TTC549 (cell line): ENCODE measurements around the gene ALDH3A1.
"Not testable (repeated sequence)": the region's sequence is repeated elsewhere in the genome, so short reads cannot be mapped to it uniquely, and the experiment has no call there.

Experiments used
- FAIRE-seq: peaks from 2 replicates; lab custom pipeline; 2012; peaks lifted over from hg19 to GRCh38; lab: Jason Lieb, UNC

Gene ALDH3A1

DNA sequence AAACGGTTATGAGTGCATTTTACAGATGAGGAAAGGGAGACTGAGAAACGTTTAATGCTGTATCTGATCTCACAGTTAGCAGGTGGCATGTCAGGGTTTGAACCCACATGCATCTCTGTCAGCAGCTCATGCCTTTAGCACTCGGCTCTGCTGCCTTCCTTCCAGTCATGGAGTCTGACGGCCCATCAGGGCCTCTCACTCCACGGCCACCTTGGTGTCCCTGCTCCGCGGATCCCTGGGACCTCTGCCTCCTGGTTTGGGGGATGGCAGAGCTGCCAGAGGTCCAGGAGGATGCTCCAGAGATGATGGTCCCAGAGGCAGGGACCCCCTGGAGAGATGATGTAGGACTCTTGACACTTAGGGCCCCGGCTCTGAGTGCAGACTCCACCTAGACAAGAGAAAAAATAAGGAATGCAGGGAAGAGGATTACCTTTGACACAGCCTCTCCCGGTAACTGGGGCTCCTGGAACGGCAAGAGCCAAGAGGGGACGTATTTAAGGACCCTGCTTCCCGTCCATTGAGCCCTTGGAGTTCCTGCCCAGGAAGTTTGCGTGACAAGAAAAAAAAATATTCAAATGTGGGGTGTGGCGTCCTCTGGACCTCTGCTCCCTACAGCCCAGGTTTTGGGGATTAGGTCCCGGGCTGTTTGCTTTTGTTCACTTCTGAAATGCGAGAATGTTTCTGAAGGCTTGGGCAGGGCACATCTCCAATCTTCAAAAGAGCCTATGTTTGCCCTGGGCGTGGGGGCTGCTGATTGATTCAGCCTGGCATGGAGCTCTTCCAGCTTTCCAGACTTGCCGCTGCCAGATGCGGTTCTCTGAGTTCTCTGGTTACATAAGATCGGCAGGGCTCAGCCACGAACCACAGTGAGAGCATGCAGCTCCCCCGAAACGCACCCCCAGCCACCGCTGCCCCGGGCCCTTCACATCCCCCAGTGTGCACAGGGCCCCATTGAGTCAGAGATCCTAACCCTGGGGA is at the start of gene ALDH3A1:
Gene ALDH3A1, minus strand, starts transcription at position 470 of the 978 bp plus-strand sequence. CDS start 3,169 bp downstream, outside the sequence.
- no peak for FAIRE-seq

DNA sequence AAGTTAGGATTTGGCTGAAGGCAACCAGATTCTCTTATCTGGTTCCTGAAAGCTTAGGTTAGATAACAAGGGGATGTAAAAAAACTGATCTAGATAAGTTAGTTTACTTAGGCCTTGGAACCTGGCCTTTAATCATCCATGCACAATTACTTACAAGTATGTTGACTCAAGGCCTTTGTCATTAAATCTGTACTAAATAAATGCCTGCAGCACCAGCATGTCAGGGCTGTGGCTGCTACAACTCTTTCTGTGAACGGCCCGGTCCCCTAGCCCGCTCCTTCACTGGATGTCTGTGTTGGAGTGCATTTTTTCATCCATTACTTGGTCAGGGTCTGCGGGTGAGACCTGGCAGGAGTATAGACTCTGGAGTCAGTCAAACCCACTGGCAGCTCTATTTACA is 48.4 kb upstream of the ALDH3A1 start:
- no peak for FAIRE-seq

DNA sequence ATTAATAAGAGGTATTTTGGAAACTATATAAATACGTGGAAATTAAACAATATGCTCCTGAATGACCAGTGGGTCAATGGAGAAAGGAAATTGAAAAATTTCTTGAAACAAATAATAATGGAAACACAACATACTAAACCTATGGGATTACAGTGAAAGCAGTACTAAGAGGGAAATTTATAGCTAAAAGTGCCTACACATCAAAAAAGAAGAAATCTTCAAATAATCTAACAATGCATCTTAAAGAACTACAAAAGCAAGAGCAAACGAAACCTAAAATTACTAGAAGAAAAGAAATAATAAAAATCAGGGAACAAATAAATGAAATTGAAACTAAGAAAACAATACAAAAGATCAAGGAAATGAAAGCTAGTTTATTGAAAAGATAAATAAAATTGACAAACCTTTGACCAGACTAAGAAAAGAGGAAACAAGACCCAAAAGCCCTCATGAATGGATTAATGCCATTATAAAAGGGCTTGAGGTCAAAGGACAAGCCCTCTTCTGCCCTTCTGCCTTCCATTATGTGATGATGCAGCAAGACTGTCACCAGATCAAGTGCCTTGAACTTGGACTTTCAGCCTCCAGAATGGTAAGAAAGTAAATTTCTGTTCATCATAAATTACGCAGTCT is 43.9 kb upstream of the ALDH3A1 start:
- FAIRE-seq: no peak

DNA sequence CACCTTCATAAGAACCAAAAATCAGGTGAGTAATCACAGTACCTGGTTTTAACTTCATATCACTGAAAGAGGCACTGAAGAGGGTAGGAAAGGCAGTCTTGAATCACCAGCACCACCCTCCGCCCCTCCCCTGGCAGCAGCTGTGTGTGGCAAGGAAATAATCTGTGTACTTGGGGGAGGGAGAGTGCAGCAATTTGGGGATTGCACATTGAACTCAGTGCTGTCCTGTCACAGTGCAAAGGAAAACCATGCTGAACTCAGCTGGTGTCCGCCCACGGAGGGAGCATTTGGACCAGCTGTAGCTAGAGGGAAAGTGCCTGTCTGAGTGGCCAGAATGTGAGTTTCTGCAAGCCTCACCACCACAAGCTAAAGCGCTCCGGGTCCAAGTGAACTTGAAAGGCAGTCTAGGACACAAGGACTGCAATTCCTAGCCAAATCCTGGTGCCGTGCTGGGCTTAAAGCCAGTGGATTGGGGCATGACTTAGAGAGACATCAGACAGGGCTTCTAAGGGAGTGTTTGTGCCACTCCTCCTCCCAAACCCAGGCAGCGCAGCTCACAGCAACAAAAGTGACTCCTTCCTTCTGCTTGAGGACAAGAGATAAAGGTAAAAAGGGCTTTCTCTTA is 39.7 kb upstream of the ALDH3A1 start:
- FAIRE-seq: no peak

DNA sequence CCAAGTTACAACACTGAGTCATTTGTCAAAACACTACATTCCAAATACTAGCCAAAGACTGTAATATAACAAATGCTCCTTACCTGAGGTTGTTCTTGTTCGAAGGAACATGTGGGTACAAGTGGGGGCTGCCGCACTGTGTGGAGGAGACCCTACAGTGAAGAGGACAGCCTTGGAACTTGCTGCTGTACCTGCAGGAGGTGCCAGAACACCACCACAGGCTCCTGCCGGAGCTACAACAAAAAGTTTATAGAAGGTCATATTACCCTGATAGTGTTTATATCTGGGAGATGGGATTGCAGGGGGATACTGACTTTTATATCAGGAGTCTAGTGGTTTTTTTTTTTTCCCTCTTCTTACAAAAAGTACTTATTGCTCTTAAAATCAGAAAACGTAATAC is 37.8 kb upstream of the ALDH3A1 start:
- no peak for FAIRE-seq

DNA sequence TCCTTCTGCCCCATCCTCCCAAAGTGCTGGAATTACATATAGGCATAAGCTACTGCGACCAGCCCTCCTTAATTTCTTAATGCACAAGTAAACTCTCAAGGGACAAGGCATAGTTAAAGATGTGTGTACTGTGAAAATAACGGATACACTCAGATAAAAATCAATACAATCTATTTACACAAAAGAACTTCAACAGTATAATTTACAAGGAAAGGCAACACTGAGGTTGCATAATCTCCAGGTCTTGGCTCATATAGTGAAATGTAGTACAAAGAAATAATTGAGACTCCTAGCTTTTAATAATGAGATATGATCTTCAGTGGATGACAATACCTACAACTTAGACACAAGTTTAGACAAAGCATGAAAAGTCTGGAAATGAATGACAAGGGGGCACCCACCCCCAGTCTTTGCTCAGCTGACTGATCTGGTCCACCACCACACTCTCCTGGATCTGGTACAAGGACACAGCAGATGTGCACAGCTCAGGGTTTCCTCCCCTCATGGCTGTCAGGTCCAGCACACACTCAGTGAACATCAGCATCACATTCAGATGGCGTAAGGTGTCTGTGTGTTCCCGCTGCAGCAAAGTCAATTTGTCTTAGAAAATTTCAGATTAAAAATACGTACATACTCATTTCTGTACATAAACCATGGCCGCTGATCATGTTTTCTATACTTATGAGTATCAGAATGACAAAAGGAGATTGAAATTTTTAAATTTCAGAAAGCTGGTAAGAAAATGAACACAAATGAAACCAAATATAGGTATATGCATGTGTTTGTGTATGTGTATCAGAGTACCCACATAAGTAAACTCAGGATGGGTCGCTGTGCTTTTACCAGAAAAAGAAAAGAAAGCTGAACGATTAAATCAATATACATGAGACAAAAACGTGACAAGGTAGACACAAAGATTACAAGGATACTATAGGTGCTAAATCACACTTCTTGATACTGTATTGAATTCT is 33.7 kb upstream of the ALDH3A1 start:
- FAIRE-seq: no peak

DNA sequence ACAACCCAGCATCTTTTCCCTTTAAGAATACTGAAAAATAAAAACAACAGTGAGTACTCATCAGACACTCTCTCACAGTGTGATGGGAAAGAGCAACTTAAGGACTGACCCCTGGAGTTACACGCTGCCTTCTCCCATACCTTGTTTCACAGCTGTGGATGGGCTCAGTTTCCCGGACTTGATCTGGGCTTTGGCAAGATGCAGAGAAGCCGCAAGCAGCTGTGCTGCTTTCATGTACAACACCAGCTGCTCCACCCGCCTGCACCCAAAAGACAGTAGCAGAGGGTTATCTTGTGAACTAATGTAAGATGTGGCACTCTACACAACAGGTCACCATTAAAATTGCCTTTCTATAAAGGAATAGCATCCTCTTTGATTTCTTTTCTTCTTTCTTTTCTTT is 32.7 kb upstream of the ALDH3A1 start:
- no peak for FAIRE-seq

DNA sequence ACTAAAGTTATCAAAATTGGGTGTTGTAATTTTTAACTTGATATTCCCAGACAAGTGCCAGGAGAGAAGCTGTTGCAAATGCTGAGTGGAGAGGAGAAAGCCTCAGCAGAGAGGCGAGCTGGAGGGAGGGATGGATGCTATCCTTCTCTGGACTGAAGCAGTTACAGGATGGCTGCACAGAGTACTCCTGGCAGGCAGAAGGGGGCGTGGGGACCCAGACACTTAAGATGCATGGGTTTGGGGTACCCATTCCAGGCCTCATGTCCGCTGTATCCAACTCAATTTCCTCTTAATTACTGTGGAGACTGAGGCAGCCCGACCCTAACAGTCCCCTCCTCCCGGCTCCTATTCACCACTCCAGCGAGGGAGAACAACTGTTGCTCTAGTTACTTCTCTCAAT is 25.4 kb upstream of the ALDH3A1 start:
- no peak for FAIRE-seq

DNA sequence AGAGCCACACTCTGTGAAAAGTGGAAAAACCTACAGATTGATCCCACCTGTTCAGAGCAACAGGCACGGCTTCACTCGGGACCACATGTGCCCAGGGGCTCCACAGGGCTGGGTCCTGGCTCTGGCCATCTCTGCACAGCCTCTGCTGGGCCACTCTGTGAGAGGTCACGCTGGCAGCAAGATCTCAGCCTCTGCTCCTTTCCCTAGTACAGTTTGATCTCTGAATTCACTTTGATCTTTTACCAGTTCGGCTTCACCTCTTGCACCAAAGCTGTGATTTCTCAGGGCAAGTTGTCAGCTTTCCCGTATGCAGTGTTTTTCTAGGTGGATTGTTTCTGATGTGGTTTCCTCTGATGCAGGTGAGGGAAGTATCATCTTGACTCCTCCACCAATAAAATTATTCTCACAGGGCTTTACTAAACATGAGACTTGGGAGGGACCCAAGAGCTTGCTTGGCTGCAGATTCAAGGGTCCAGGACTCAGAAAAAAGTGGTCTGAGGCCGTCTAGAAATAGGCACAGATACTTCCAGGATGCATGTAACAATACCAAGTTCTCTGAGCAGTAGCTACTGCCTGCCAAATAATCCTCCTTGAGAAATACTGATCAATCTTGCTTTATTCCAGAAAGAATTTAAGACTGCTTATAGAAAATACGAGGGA is 24.0 kb upstream of the ALDH3A1 start:
- FAIRE-seq: no peak

DNA sequence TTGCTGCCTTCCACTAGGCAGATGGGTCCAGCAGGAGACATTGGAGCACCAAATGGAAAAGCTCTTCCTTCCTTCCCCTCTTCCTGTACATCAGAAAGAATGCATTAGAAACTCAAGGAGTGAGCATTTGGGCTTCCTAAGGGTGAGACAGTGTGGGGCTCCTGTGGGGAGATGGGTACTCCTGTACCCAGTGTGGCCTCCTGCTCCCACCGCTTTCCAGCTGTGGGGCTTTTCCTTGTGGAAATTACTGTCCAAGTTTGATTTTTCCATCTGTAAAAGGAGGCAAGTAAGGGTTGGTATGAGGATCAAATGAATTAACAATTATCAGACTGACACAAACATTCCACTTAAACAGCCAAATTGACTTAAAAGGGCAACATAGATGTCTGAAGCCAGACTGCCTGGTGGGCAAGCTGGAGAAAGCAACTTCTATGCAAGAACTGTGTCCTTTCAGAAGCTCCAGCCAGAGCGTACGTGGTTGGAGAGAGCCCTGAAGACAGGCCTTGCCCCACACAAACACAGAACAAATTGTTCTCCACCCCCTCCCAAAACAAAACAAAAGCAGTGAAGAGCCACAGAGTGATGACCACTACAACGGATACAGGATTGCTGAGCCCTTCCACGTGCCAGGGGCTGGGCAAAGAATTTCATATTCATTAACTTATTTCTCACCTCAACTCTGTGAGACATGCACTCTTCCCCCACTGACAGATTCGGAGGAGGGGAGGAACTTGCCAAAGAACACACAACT is 23.1 kb upstream of the ALDH3A1 start:
- FAIRE-seq: no peak

DNA sequence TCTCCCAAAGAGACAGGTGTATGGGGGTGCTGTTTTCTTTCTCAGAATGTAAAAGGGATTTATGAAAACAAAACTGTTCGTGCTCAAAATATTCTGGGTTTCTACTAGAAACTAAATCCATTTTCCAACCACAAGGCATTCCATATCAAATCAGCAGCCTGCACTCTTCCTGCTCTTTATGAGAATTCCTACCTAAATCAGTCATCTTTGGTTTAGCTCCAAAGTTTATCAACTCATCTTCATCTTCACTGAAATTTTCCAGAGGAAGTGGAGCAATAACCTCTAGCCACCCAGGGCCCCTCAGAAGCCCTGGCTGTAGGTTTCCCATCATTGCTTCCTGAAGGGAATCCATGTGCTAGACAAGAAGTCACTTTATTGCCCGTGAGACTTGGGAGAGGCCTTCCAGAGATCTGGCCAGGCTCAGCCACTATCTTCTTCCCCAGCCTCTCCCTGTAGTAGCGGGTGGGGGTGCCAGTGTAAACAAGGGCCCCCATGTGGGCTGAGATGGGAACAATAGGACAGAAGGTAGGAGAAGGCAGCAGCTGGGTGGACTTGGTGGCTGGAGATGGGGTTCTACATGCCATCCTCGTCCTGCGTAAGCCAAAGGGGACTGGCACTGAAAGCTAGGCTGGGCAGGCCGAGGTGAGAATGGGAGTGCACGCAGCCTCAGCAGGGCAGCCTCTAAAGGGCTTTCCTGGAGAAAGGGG is 22.0 kb upstream of the ALDH3A1 start:
- no peak for FAIRE-seq

DNA sequence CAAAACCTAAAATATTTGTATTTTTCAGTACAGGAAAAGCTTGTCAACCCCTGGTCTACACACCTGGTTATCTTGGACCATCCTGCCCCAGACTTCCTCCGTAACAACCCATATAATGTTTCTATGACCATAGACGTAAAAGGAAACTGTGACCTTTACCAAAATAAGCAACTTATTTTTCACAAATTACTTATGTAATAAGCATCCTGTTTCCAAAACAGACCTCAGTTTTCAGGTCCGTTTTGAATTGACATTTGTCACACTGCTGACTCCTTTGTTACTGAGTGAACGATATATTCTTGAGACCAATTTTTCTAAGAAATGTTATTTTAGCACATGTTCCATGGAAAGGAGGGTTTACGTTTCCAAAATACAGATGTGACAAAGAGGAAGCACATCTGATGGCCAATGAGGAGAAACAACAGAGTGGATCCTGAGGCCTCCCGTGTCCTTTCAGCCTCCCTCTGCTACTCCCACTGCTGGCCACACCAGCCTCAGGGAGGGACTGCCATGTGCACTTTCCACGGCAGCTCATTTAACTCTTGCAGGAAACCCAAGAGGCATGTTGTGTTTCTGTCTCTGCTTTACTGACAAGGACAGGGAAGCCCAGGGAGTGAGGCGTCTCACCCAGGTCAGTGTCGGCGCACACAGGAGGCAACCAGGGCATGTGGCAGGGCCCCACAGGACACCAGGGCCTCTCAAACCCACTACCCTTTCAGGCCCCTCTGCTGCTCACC is 20.1 kb upstream of the ALDH3A1 start:
- no peak for FAIRE-seq

DNA sequence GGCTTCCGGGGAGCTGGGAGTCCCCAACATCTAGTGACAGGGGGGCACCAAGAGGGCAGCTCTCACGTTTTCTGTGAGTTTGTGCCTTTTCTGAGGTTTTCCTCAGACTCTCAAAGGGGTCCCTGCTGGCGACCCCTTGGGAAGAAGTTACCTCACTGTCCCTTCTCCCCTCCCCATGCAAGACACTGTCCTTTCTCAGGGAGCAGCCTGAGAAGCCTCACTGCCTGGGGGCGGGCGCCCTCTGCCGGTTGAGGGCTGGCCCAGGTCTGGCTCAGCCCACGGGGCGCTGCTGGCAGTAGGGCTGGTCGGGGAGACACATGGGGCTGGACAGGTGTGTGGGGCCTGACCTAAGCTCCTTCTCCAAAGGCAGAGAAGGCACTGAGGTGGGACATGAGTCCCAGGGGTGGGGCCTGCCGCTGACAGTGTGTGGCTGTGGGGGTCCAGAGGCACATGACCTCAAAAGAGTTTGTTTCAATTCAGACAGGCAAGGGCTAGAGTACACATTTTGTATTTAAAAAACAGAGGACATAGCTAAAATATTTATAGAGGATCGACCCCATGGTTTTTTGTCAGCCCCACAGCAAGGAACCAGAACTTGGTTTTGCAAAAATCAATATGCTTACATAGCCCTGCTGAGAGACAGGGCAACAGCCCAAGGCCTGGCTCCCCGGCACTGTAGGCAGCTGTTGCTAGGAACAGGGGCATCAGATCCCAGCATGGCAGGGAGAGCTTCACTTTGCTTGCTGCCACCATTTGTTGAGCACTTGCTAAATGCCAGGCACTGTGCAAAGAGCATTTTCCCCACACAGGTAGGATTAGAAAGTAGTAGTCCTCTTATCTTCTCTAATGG is 18.5 kb upstream of the ALDH3A1 start:
- no peak for FAIRE-seq

DNA sequence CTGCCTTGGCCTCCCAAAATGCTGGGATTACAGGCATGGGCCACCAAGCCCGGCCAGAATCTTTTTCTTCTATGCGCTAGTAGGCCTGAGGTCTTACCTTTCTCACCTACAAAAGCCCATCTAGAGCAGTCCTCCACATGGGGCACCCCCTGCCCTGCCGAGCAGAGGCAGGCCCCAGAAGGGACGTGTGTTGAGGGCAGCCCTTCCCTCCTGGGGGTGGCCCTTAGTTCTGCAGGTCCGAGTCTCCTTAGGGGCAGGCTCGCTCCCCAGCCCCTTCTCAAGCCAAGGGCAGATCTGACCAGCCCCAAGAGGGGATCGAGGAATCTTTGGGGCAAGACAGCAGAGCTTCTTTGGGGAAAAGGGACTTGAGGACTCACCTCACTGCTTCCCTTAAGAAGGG is 17.9 kb upstream of the ALDH3A1 start:
- FAIRE-seq: no peak

DNA sequence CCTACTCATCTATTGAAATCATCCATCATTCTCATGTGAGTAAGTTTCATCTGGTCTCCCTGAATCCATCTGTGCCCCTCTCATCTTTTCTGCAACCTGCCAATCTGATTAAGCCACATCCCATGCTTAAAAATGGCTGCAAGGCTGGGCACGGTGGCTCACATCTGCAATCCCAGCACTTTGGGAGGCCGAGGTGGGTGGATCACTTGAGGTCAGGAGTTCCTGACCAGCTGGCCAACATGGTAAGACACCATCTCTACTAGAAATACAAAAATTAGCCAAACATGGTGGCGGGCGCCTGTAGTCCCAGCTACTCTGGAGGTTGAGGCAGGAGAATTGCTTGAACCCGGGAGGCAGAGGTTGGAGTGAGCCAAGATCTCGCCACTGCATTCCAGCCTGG is 15.9 kb upstream of the ALDH3A1 start:
- FAIRE-seq: not testable (repeated sequence)

DNA sequence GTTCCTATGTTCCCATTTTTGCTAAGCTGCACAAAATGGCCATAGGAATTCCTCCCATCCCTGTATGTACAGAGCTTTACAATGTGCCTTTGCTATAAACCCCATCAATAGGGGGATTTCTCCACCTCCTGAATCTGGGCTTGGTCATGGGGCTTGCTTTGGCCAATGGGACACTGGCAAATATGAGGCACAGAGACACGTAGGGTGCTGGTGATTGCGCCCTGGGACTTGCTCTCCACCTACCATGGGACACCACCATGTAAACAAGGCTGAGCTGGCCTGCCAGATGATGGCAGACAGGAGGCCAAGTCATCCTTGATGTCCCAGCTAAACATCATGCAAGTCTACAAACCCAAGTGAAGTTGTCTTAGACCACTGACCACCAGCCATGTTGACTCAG is 15.3 kb upstream of the ALDH3A1 start:
- no peak for FAIRE-seq

DNA sequence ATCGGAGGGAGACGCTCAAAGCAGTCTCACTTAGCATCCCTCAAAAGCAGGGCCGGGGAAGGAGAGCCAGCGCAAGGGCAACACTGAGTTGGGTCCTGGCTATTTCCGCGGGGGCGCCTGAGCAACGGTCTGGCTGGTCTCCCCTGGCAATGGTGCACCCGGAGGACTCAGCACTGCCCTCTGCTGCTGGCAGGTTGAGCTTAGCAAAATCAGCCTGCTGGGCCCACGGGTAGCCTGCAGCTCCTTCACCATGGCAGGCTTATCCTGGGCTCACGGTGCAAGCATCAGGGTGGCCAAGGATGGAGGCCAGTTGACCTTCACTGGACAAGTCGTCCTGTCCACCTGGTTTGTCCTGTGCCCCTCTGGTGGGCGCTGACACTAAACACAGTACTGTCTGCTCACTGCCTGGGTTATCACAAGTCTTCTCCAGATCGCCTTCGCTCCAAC is 14.4 kb upstream of the ALDH3A1 start:
- FAIRE-seq: no peak

DNA sequence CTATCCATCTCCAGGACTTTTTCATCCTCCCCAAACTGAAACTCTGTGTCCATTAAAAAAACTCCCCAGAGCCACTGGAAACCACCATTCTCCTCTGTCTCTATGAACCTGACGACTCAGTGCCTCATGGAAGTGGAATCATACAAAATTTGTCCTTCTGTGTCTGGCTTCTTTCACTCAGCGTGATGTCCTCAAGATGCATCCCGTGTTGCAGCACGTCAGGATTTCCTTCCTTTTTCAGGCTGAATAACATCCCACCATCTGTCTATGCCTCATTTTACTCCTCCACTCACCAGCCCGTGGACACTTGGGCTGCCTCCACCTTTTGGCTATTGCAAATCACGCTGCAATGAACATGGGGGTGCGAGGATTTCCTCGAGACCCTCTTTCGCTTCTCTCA is 12.6 kb upstream of the ALDH3A1 start:
- no peak for FAIRE-seq
